Panc1 (cell line): ENCODE results near the gene COL6A2. TPM values are rescaled to one million over a fixed set of nuclear protein-coding genes. Genes with fewer than 3 reads are reported as not detected.

Experiments used
- ATAC-seq: fragments of 200-7000 bp; cut with Tn5 transposase; 2 replicates; pipeline ENCODE4 v1.9.1; 2020; ENCODE audit warnings: mild to moderate bottlenecking, moderate library complexity
- BruUV-seq: library from RNA; stranded (reverse); fragments of 400-500 nt; replicated peaks from 2 replicates; lab custom pipeline; 2021; lab: Mats Ljungman, UMichigan
- CTCF ChIA-PET: fragments of 300-600 bp; sonication (Branson Sonifier 250); formaldehyde crosslinking; loops from one replicate; lab custom pipeline; 2022; ENCODE audit warnings: antibody characterized with exemption; lab: Charles Lee
- POLR2A ChIA-PET: fragments of 300-600 bp; sonication (Branson Sonifier 250); formaldehyde crosslinking; loops from one replicate; lab custom pipeline; 2022; ENCODE audit warnings: antibody characterized with exemption; lab: Charles Lee
- DNase-seq: peaks from one replicate; pipeline ENCODE4 v3.0.0-alpha.2; 2010; ENCODE audit warnings: low read depth, low spot score
- H3K27ac ChIP-seq: 2 replicates; pipeline ENCODE4 v1.5.1; 2011; ENCODE audit warnings: mild to moderate bottlenecking, low read length, inconsistent platforms
- H3K27me3 ChIP-seq: fragments of 200-500 bp; sonication (Bioruptor generic); 2 replicates; pipeline ENCODE4 v1.6.0; 2014; ENCODE audit warnings: low read length, inconsistent platforms; ENCODE audit not compliant: control insufficient read depth, insufficient read depth
- H3K36me3 ChIP-seq: fragments of 200-500 bp; sonication (Bioruptor generic); 2 replicates; pipeline ENCODE4 v1.5.1; 2014; ENCODE audit warnings: inconsistent platforms, mild to moderate bottlenecking, low read length, moderate library complexity; ENCODE audit not compliant: control insufficient read depth, insufficient read depth
- H3K4me1 ChIP-seq: 2 replicates; pipeline ENCODE4 v1.5.1; 2011; ENCODE audit warnings: inconsistent platforms, mild to moderate bottlenecking, low read length, moderate library complexity; ENCODE audit not compliant: control insufficient read depth, insufficient read depth
- H3K4me3 ChIP-seq, 2 experiments: 2 replicates each; pipeline ENCODE4 v1.5.1; 2011 to 2012; ENCODE audit warnings: low read depth in 2 of 2, low read length in 2 of 2, mild to moderate bottlenecking in 2 of 2, inconsistent platforms in 1 of 2, moderate library complexity in 1 of 2
- H3K9me3 ChIP-seq: fragments of 200-500 bp; sonication (Bioruptor generic); 2 replicates; pipeline ENCODE4 v1.5.1; 2014; ENCODE audit warnings: low read depth, mild to moderate bottlenecking, inconsistent platforms, low read length, moderate library complexity; ENCODE audit not compliant: control insufficient read depth, insufficient read depth
- CTCF ChIP-seq: fragments of 450-650 bp; IDR thresholded peaks from 2 replicates; pipeline ENCODE4 v1.5.1; 2017; ENCODE audit warnings: mild to moderate bottlenecking
- POLR2AphosphoS5 ChIP-seq: IDR thresholded peaks from 2 replicates; pipeline ENCODE4 v1.6.1; 2012; ENCODE audit warnings: mild to moderate bottlenecking, low read depth, low read length, moderate library complexity
- REST ChIP-seq, 2 experiments: IDR thresholded peaks; 2 replicates each; pipeline ENCODE4 v1.6.1; 2011 to 2012; ENCODE audit warnings: low read depth in 2 of 2, control low read depth in 1 of 2, low read length in 1 of 2, mild to moderate bottlenecking in 1 of 2, moderate library complexity in 1 of 2; ENCODE audit not compliant: insufficient read depth in 1 of 2
- SIN3A ChIP-seq: IDR thresholded peaks from 2 replicates; pipeline ENCODE4 v1.6.1; 2012; ENCODE audit warnings: low read depth, mild to moderate bottlenecking, low read length, moderate library complexity, borderline replicate concordance; ENCODE audit not compliant: insufficient read depth
- TCF7L2 ChIP-seq: IDR thresholded peaks from 2 replicates; pipeline ENCODE4 v1.6.1; 2011; ENCODE audit warnings: mild to moderate bottlenecking, low read depth, low read length, inconsistent platforms
- in situ Hi-C: cut with HindIII; loops from 2 replicates; pipeline ENCODE4 v1.10.0; 2016; ENCODE audit warnings: low sequenced_read_pairs, low pct_unique_long_range_greater_than_20kb
- intact Hi-C: fragments of 100-400 bp; cut with micrococcal nuclease; formaldehyde crosslinking; loops from one replicate; pipeline ENCODE4 v1.10.0; 2022; ENCODE audit not compliant: unreplicated experiment
- total RNA-seq: library from RNA; stranded (reverse); gene quantifications from one replicate; pipeline ENCODE4 v1.2.1, GENCODE V29; 2021; ENCODE audit not compliant: unreplicated experiment

The COL6A2 gene
- total RNA-seq, 1 experiment from 2014 or later: 29.9 TPM

- BruUV-seq: no TSS peak
- ATAC-seq: no peak
- no peak overlapping the region for H3K27ac ChIP-seq
- in situ Hi-C loops (no loop called here), intact Hi-C loops (no loop called here)
- no peaks in the 10 kb centered on the region for H3K9me3 ChIP-seq
- H3K27me3 ChIP-seq: no peaks in the 10 kb centered on the region
- no peak for DNase-seq
- H3K4me3 ChIP-seq: no peak overlapping the region
- ChIA-PET CTCF (interaction anchor here (0.5 kb wide), 1 partner anchor 23 kb away, joined by 3 read pairs; no protein-coding TSS in a partner anchor), POLR2A (no interaction called here)
- no peak for TF ChIP-seq POLR2AphosphoS5
- TF ChIP-seq CTCF: no peak
- no peak for TF ChIP-seq TCF7L2
- no peak for TF ChIP-seq REST (IDR thresholded peaks at IDR 0.05; ENCODE audit: insufficient read depth in 1 of 2, low read depth in 2 of 2, low read length in 1 of 2)
- no peak for TF ChIP-seq SIN3A
- no peaks in the 10 kb centered on the region for H3K4me1 ChIP-seq
- H3K36me3 ChIP-seq: no peaks in the 10 kb centered on the region
These were observed 65.5 kb downstream of the COL6A2 start for GRCh38 chr21:46163380-46163779.

- BruUV-seq: no TSS peak
- H3K9me3 ChIP-seq: no peaks in the 10 kb centered on the region
- no peak overlapping the region for H3K27ac ChIP-seq
- H3K36me3 ChIP-seq: no peaks in the 10 kb centered on the region
- TF ChIP-seq TCF7L2 (no peak), POLR2AphosphoS5 (no peak), REST (IDR thresholded peaks at IDR 0.05; ENCODE audit: insufficient read depth in 1 of 2, low read depth in 2 of 2, low read length in 1 of 2) (no peak), SIN3A (no peak), CTCF (no peak)
- no peaks in the 10 kb centered on the region for H3K27me3 ChIP-seq
- H3K4me1 ChIP-seq: no peaks in the 10 kb centered on the region
- intact Hi-C loops (no loop called here), in situ Hi-C loops (no loop called here)
- ChIA-PET CTCF (no interaction called here), POLR2A (no interaction called here)
- H3K4me3 ChIP-seq: no peak overlapping the region
- DNase-seq (no peak), ATAC-seq (no peak)
These were observed 67.2 kb downstream of the COL6A2 start for GRCh38 chr21:46165098-46165497.
